CMK (cell line): ENCODE results near the gene LAPTM4A.
"Not testable (repeated sequence)": the region's sequence is repeated elsewhere in the genome, so short reads cannot be mapped to it uniquely, and the experiment has no call there.

Experiments
- DNase-seq: peaks from one replicate; pipeline ENCODE4 v3.0.0-alpha.2; 2010; ENCODE audit warnings: low read depth

LAPTM4A gene

GRCh38 chr2:20076757-20077156, 25.3 kb upstream of the LAPTM4A start:
- DNase-seq: no peak

- no peak for DNase-seq
Observed at GRCh38 chr2:20074901-20075300, 23.5 kb upstream of the LAPTM4A start.

GRCh38 chr2:20074046-20074648, 22.7 kb upstream of the LAPTM4A start:
- DNase-seq: not testable (repeated sequence)

- DNase-seq: no peak
Observed at GRCh38 chr2:20073460-20073859, 22.0 kb upstream of the LAPTM4A start.

GRCh38 chr2:20072436-20073158, 21.2 kb upstream of the LAPTM4A start:
- no peak for DNase-seq

GRCh38 chr2:20071397-20072383, 20.3 kb upstream of the LAPTM4A start:
- no peak for DNase-seq

- no peak for DNase-seq
Observed at GRCh38 chr2:20069756-20070155, 18.3 kb upstream of the LAPTM4A start.

GRCh38 chr2:20067992-20068584, 16.7 kb upstream of the LAPTM4A start:
- DNase-seq: no peak

- DNase-seq: no peak
Observed at GRCh38 chr2:20065885-20066602, 14.6 kb upstream of the LAPTM4A start.

GRCh38 chr2:20064841-20065240, 13.4 kb upstream of the LAPTM4A start:
- DNase-seq: no peak

- no peak for DNase-seq
Observed at GRCh38 chr2:20064421-20064820, 13.0 kb upstream of the LAPTM4A start.

- DNase-seq: no peak
Observed at GRCh38 chr2:20062615-20063545, 11.5 kb upstream of the LAPTM4A start.

- no peak for DNase-seq
Observed at GRCh38 chr2:20061940-20062339, 10.5 kb upstream of the LAPTM4A start.

- DNase-seq: no peak
Observed at GRCh38 chr2:20061476-20061875, 10.0 kb upstream of the LAPTM4A start.

GRCh38 chr2:20060106-20060505, 8.7 kb upstream of the LAPTM4A start:
- DNase-seq: no peak

- DNase-seq: no peak
Observed at GRCh38 chr2:20057268-20057667, 5.8 kb upstream of the LAPTM4A start.

- DNase-seq: no peak
Observed at GRCh38 chr2:20054931-20055330, 3.5 kb upstream of the LAPTM4A start.

- DNase-seq: no peak
Observed at GRCh38 chr2:20054119-20054518, 2.7 kb upstream of the LAPTM4A start.

GRCh38 chr2:20052861-20053281, 1.4 kb upstream of the LAPTM4A start:
- no peak for DNase-seq

GRCh38 chr2:20052229-20052851, 912 bp upstream of the LAPTM4A start:
- DNase-seq: no peak
